ENCODE data around the gene PRKAR2B.
"Not testable (repeated sequence)": the region's sequence is repeated elsewhere in the genome, so short reads cannot be mapped to it uniquely, and the experiment has no call there.

The PRKAR2B gene

GRCh38 chr7:107049480-107049879, 5.0 kb downstream of the PRKAR2B start:
- no peak for DNase-seq

GRCh38 chr7:107049971-107050532, 5.5 kb downstream of the PRKAR2B start:
- DNase-seq = no peak

- DNase-seq = no peak
These were observed 6.9 kb downstream of the PRKAR2B start for GRCh38 chr7:107051376-107051775.

- DNase-seq = not testable (repeated sequence)
These were observed 10.5 kb downstream of the PRKAR2B start for GRCh38 chr7:107054965-107055364.

- not testable (repeated sequence) for DNase-seq
These were observed 11.6 kb downstream of the PRKAR2B start for GRCh38 chr7:107056058-107056457.

- DNase-seq = no peak
These were observed 12.4 kb downstream of the PRKAR2B start for GRCh38 chr7:107056728-107057473.

GRCh38 chr7:107057474-107057833, 12.9 kb downstream of the PRKAR2B start:
- DNase-seq = no peak

GRCh38 chr7:107059468-107059867, 15.0 kb downstream of the PRKAR2B start:
- no peak for DNase-seq

- DNase-seq = no peak
These were observed 19.0 kb downstream of the PRKAR2B start for GRCh38 chr7:107063245-107064120.

- DNase-seq = no peak
These were observed 19.8 kb downstream of the PRKAR2B start for GRCh38 chr7:107064255-107064654.

- DNase-seq = no peak
These were observed 21.4 kb downstream of the PRKAR2B start for GRCh38 chr7:107065929-107066247.

GRCh38 chr7:107068156-107068555, 23.7 kb downstream of the PRKAR2B start:
- DNase-seq = no peak

- DNase-seq = no peak
These were observed 25.0 kb downstream of the PRKAR2B start for GRCh38 chr7:107069457-107069856.

GRCh38 chr7:107070710-107071109, 26.2 kb downstream of the PRKAR2B start:
- DNase-seq = no peak

- no peak for DNase-seq
These were observed 26.6 kb downstream of the PRKAR2B start for GRCh38 chr7:107071129-107071528.

GRCh38 chr7:107072133-107072532, 27.6 kb downstream of the PRKAR2B start:
- no peak for DNase-seq

- DNase-seq = no peak
These were observed 31.5 kb downstream of the PRKAR2B start for GRCh38 chr7:107075863-107076574.

- no peak for DNase-seq
These were observed 32.5 kb downstream of the PRKAR2B start for GRCh38 chr7:107076781-107077698.

GRCh38 chr7:107077699-107078516, 33.4 kb downstream of the PRKAR2B start:
- no peak for DNase-seq

- DNase-seq = no peak
These were observed 34.0 kb downstream of the PRKAR2B start for GRCh38 chr7:107078517-107078966.

Measured in NCI-H748 treated with DMSO at 0.1 percent for 48 hours (cell line).